NCI-H1930 (cell line): Measurements from ENCODE around the gene ZBTB11.
"Not testable (repeated sequence)": the region's sequence is repeated elsewhere in the genome, so short reads cannot be mapped to it uniquely, and the experiment has no call there.

Source experiments
- DNase-seq, 2 experiments: peaks; one replicate each; lab custom pipeline; 2025; lab: John Stamatoyannopoulos, UW

The ZBTB11 gene, protein sequence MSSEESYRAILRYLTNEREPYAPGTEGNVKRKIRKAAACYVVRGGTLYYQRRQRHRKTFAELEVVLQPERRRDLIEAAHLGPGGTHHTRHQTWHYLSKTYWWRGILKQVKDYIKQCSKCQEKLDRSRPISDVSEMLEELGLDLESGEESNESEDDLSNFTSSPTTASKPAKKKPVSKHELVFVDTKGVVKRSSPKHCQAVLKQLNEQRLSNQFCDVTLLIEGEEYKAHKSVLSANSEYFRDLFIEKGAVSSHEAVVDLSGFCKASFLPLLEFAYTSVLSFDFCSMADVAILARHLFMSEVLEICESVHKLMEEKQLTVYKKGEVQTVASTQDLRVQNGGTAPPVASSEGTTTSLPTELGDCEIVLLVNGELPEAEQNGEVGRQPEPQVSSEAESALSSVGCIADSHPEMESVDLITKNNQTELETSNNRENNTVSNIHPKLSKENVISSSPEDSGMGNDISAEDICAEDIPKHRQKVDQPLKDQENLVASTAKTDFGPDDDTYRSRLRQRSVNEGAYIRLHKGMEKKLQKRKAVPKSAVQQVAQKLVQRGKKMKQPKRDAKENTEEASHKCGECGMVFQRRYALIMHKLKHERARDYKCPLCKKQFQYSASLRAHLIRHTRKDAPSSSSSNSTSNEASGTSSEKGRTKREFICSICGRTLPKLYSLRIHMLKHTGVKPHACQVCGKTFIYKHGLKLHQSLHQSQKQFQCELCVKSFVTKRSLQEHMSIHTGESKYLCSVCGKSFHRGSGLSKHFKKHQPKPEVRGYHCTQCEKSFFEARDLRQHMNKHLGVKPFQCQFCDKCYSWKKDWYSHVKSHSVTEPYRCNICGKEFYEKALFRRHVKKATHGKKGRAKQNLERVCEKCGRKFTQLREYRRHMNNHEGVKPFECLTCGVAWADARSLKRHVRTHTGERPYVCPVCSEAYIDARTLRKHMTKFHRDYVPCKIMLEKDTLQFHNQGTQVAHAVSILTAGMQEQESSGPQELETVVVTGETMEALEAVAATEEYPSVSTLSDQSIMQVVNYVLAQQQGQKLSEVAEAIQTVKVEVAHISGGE

GRCh38 chr3:101676765-101677435 is at the start of gene ZBTB11:
Gene ZBTB11, minus strand, starts transcription at chr3:101677132. Its CDS starts 218 bp downstream, at chr3:101676914.
- DNase-seq = no peak

GRCh38 chr3:101725890-101726275 is 49.0 kb upstream of the ZBTB11 start:
- no peak for DNase-seq

GRCh38 chr3:101725194-101725889 is 48.4 kb upstream of the ZBTB11 start:
- peak; percentile 4 to 31 for DNase-seq

- peak; percentile 89 to 93 for DNase-seq
Observed at GRCh38 chr3:101724329-101725193, 47.6 kb upstream of the ZBTB11 start, which contains the start of gene CEP97. Gene CEP97, plus strand, starts transcription at chr3:101724614. Its CDS starts 63 bp downstream, at chr3:101724677.

DNA sequence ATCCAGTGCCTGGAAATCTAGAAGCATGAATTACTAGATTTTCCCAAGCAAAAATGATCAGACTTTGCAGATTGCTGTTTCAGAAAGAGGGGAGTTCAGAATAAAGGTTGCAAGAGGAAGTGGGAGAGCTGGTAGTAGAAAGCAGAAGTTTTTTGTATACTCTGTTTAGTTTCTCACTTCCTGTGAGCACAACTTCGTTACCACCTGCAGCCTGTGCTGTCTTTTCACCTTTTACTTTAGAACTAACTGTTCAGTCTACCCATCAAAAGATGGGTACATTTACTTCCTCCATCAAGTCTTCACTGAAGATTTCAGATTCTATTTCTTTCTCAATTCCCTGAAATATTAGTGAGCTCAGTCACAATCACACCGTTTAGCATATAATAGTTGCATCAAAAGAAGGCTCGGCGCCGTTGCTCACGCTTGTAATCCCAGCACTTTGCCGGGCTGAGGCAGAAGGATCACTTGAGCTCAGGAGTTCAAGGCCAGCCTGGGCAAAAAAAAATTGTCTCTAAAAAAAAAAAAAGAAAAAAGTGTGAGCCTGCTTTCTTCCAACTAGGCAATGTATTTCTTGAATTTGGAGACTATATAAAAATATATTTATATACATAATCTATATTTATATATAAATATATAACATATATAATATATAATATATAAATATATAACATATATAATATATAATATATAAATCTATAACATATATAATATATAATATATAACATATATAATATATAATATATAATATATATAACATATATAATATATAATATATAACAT is 45.7 kb upstream of the ZBTB11 start:
- no peak for DNase-seq

- DNase-seq = no peak
Observed at GRCh38 chr3:101720851-101721840, 44.2 kb upstream of the ZBTB11 start.

- DNase-seq = no peak
Observed at GRCh38 chr3:101719604-101720185, 42.8 kb upstream of the ZBTB11 start.

GRCh38 chr3:101718455-101718854 is 41.5 kb upstream of the ZBTB11 start:
- DNase-seq = no peak

- DNase-seq = no peak
Observed at GRCh38 chr3:101709126-101709525, 32.2 kb upstream of the ZBTB11 start.

DNA sequence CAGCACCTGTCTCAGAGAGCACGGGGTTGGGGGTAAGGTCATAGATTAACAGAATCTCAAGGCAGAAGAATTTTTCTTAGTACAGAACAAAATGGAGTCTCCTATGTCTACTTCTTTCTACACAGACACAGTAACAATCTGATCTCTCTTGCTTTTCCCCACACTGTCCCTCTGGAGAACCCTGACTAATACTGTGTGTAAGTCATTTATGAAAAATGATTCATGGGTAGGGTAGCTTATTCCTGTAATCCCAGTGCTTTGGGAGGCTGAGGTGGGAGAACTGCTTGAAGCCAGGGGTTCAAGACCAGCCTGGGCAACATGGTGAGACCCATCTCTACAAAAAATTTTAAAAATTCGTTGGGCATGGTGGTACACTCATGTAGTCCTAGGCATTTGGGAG is 27.7 kb upstream of the ZBTB11 start:
- not testable (repeated sequence) for DNase-seq

DNA sequence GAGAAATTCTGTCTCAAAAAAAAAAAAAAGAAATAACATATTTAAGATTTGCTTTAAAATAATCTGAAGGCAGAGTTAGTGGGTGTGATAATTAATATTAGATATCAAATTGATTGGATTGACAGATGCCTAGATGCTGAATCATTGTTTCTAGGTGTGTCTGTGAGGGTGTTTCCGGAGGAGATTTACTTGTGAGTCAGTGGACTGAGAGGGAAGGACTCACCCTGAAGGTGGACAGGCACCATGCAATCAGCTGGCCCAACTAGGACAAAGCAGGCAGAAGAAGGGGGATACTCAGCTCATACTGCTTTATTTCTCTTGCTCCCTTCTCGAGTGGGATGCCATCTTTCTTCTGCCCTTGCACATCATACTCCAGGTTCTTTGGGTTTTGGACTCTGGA is 26.2 kb upstream of the ZBTB11 start:
- DNase-seq = no peak

GRCh38 chr3:101702726-101703125 is 25.8 kb upstream of the ZBTB11 start:
- no peak for DNase-seq

DNA sequence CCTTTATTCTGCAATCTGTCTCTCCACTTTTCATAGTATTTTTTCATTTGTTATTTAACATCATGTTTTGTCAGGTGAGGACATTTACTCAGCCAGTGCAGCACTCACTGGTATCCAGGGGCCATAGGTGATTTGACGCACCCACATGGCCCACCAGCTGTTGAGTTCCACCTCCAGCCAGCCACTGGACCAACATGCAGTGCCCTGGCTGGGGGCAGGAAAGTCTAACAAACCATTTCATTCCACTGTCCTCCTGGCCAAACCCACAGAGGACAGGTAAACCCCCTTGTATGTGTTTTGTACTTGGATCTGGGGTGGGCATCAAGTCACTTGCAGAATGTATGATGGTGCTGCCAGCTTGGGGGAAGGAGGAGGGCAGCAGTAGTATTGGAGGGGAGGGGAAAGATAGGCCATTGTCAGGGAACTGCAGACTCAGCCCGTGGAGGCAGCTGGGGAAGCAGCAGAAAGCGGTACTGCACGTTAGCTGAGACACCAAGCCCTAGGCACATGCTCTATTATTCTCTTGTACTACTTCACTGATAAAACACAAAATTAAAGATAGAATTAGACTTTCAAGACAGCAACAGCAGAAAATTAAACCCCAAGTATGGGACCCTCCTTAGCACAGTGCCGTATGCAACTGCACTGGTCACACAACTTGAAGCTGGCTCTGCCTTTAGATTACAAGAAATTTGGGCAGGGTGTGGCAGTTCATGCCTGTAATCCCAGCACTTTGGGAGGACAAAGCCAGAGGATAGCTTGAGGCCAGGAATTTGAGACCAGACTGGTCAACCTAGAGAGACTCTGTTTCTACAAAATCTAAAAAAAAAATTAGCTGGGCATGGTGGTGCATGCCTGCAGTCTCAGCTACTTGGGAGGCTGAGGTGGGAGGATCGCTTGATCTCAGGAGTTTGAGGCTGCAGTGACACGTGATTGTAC is 25.0 kb upstream of the ZBTB11 start:
- DNase-seq = no peak

DNA sequence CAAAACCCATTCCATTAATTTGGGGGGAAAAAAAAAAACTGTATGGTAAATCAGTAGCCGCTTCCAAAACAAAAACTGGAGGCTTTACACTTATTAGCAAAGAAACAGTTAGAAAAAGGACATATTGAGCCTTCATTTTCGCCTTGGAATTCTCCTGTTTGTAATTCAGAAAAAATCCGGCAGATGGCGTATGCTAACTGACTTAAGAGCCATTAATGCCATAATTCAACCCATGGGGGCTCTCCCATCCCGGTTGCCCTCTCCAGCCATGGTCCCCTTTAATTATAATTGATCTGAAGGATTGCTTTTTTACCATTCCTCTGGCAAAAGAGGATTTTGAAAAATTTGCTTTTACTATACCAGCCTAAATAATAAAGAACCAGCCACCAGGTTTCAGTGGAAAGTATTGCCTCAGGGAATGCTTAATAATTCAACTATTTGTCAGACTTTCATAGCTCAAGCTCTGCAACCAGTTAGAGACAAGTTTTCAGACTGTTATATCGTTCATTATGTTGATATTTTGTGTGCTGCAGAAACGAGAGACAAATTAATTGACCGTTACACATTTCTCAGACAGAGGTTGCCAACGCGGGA is 18.9 kb upstream of the ZBTB11 start:
- DNase-seq = no peak

- DNase-seq = not testable (repeated sequence)
Observed at GRCh38 chr3:101694836-101695235, 17.9 kb upstream of the ZBTB11 start.

- not testable (repeated sequence) for DNase-seq
Observed at GRCh38 chr3:101693540-101693939, 16.6 kb upstream of the ZBTB11 start.
